NCI-H2029 treated with DMSO at 0.1 percent for 48 hours (cell line): ENCODE data around the gene MED27.

Source experiments
- DNase-seq: peaks from one replicate; lab custom pipeline; 2025; lab: John Stamatoyannopoulos, UW

Gene MED27

DNA sequence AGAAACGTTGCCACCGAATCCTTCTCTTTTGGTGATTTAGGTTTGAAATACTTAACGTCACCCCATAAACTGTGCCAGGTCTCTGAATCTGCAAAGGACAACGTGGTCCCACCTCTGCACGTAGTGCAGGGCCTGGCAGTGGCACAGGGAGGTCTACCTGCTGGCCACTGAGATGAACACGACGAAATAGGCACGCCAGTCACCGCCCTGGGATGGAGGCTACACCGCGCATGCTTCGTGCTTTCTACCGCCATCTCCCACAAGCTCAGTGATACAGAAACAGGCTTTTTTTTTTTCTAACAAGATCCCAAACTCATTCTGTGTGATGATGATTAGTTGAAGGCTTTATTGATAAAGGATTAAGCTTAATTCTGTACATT, 199.8 kb downstream of the MED27 start:
- DNase-seq = no peak

DNA sequence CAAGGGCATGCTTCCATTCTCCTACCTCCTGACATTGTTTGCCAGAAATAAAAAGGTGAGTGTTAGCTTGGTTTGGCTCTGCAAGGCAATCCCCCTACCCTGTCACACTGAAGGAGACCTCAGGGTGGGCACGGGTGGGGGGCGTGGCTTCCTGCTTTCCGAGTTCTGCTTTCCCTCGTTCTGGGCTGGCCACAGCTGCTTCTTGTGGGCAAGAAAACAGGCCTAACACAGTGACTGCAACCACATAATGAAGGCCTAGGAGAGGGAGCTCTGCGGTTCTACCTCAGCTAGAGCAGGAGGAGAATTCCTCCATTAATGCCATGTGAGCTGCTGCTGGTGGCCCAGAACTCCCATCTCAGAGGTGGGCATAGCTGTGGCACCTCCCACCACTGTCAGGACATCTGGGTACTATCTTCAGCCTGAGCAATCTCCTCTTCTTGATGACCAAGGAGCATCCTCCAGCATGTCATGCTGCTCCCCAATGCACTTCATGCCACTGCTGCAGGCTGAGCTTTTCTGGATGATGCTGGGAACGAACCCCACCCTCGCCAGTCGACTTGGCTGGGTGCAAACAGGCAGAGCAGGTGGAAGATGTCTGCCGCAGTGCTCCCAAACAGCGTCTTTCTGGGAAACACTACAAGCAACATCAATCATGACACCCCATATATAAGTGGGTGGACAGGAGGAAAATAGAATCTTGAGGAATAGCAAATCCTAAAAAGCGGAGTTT, 200.3 kb downstream of the MED27 start:
- DNase-seq = no peak

DNA sequence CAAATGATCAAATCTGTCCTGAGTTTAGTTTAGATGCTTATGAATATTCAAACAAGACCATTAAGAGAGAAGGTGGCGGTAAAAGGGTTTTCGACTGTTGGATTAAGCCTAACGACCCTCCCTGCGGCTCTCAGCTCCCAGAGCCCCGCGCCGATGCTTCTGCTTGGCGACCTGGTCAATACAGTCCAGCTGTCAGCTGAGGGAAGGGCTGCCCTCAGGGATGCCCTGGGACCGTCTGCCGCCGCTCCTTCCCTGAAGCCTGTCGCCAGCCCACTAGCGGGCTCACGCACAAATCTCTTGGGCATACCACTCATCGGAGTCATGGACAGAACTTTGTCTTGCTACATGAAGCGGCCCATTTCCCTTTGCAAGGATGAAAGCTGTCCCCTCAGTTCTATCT, 203.2 kb downstream of the MED27 start:
- no peak for DNase-seq

DNA sequence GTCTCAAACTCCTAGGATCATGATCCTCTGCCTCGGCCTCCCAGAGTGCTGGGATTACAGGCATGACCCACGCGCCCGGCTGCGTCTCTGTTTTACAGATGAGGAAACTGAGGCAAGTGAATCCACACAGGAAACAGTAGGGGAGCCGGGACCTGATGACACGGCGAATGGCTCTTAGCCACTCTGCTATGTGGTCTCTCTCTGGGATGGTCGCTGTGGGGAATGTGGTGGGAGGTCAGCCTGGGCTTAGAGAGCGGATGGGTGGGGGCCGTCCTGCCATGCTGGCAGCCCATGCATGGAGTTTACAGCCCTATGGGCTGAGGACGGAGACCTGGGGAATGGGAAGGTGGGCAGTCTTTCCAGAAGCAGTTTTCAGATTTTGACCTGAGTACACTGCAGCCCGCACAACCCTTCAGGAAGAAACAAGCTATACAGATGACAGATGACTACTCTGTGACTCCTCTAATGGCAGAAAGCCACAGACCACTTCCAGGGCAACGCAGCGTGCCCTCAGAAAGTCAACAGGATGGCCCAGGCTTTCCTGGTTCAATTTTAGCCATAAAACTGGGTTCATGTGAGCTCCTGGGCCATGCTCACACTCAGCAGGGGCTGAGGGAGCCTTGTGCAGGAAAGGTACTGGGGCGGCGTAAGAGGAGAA, 203.7 kb downstream of the MED27 start:
- no peak for DNase-seq

DNA sequence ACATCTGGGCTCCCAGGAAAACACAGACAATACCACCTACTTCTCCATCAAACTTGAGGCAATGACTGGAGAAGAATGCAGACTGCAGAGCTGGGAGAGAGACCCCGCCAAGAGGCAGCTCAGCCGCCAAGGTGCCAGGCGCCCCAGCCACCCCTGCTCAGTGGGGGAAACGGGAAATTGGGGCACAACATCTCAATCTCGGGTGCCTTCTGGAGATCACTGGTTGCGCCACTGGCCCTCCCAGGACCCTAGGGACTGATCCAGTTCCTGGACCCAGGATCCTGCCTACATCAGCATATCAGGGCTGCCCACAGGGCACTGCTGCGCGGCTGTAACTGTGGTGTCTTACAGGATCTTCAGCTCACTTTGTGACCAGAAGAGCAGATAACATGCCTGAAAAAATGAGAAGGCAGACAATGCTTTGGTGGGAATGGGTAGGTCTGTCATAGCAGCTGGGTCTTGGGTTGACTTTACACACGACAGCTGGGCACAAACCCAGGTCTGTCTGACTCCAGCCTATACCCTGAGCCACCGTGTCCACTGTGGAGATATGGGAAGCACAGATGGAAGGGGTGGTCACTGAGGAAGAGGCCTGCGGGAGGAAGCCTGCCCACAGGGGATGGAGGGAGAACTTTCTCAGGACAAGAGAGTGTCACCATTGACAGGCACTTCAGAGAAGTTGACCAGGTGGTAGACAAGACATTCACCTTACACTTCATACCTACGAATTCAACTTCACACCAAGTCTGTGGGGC, 204.6 kb downstream of the MED27 start:
- DNase-seq = no peak

DNA sequence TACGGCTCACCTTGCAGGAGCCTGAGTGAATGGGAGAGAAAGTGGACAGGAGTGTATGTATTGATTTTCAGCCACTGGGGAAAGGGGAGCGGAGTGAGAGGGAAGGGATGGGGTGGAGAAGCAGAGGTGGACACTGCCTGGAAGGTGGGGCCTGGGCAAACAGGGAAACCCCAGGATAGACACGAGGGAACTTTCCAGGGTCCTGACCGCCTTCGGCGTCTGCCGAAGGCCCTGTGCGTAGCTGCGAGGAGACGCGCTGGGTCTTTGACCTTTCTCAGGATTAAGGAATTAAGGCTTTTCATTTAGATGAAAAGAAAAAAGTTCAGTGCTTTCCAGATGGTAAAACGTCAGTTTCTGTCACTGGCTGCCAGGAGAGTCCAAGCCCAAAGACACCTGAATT, 205.2 kb downstream of the MED27 start:
- no peak for DNase-seq

DNA sequence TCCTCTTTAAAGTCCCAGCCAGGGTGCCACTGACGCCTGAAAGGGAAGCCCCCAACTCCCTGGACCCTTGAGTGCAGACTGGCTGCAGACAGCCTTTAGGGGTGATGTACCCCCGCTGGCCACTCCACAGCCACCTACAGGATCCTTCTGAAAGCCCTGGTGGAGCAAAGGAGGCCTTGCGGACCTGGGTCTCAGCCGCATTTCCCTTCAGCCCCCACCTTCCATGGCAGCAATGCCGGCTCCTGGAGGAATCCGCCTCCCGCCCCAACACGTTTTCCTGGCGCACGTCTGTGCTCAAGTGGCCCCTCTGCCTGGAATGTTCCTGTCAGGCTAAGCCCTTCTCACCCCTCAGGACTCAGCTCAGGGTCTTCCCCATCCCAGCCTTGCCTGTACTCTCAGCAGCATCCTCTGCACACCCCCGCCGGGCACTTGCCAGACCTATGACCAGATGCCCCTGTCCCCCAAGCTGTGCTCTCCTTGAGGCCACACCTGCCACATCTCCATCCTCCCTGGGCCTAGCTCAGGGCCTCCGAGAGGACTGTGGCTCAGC, 205.7 kb downstream of the MED27 start:
- no peak for DNase-seq

DNA sequence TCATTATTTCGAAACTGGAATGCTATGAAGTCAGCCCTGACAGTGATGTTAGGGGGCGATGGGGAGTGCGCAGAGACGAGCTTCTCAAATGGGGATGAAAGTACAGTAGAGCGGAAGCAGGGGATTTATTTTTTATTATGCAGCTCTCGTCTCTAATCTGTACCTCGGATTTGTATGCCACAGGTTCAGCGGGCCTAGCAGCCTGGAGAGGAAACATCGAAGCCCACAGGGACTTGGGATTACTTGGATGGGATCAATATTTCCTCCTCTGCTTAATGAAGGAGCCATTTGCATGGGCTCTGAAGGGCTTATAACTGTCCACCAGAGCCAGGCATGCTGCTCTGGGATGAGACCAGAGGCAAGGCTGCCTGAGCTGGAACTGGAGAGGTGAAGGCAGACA, 206.3 kb downstream of the MED27 start:
- DNase-seq = no peak

DNA sequence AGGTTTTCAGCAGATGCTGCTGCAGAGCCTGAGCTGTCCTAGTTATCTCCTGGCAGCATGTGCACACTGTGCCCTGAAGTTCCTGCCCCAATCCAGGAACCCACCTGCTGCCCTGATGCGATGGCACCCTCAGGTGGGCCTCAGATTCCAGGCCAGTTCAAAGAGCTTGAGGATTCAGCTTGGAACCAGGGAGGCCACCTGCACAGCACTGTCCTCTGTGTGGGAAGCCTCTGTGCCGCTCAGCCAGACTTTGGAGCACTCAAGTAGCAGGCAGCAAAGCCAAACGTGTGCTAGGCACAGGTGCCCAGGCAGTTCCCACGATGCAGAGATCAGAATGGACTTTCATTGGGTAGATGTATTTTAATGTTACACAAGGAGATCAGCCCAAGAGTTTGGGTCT, 207.0 kb downstream of the MED27 start:
- DNase-seq = no peak

DNA sequence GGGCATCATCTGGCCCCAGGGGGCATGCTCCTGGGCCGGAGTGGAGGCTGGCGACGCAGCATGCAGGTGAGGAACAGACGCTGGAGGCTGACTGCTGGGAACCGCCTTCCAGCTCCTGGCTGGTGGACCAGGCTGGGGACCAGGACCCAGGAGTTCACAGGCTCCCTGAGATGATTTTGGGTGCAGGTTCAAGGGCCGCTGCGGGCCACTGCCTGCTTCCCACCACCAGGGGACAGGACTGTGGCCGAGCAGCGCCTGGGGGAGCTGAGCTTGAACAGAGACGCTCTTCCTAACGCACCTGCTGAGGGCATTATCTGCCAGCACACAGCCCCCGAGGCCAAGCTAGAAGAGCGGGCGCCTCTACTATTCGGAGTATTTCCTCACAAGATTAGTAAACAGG, 207.7 kb downstream of the MED27 start:
- no peak for DNase-seq

DNA sequence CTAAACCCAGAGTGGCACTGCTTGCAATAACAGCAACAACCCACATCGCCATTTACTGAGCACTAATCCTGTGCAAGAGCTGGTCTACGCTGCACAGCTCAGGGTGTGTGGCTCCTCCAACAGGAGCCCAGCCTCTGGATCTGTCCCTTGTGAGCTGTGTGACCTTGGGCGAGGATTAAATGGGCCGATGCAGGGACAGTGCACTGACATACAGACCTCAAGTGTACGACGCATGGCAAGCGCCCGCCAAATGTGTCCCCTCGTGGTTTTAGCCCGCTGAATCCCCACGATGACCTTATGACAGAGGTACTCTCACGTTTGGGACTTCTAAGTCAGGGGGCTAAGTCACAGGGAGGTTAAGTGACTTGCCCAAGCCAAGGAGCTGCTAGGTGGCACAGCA, 209.5 kb downstream of the MED27 start:
- DNase-seq = no peak

DNA sequence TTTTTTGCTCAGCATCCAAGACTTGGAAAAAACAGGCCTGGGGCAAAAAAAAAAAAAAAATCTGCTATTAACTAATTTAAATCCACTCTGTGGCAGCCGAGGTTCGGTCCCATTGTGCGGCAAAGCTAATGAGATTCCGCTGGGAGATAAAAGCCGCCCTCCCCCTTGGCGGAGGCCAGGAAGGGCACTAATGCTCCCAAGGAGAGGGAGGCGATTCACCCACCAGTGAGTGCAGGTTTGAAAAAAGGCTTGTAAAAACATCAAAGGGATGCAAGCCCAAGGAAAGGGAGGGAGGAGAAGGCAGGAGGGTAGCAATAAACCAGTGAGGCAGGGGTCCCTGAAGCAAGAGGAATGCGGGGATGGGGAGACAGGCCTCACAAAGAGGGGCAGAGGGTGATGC, 210.3 kb downstream of the MED27 start:
- DNase-seq = no peak

DNA sequence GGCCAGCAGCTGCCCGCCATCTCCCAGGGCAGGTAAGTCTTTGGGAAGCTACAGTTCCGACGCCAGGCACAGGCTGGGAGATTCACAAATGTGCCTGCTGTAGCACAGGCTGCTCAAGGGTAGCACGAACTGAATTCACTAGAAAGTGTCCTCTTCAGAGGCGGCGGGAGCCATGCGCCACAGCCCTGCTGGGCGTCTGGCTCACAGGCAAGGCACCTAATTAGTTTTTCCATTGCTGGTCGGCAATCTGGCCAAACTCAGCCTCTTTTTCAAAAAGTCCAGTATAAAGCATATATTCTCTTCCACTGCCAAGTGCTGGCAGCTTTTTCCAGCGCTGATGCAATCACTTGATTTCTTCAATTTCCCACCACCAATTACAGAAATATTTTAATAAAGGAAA, 210.9 kb downstream of the MED27 start:
- DNase-seq = no peak

DNA sequence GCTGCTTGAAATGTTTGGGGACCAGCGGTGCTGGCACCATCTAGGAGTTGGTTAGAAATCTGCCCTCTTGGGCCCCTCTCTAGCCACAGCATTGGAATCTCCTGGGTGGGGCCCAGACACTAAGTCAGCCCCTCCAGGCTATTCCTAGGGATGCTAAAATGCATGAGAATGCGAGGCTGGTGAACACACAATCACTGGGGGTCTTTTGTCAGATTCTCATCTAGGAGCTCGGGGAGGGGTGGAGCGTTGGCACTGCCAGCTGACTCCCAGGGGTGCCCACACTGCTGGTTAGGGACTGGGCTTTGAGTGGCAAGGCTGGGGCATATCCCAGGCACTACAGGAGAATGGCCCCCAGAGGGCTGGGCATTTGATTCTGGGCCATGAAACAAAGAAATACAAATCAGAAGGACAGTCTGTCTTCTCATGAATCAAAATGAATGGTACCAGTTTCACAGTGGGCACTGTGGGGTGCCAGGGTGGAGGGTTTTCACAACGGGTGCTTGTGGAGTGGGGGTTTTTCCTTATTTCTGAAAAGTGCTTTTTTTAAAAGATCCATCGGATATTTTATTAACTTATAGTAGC, 212.0 kb downstream of the MED27 start:
- no peak for DNase-seq

DNA sequence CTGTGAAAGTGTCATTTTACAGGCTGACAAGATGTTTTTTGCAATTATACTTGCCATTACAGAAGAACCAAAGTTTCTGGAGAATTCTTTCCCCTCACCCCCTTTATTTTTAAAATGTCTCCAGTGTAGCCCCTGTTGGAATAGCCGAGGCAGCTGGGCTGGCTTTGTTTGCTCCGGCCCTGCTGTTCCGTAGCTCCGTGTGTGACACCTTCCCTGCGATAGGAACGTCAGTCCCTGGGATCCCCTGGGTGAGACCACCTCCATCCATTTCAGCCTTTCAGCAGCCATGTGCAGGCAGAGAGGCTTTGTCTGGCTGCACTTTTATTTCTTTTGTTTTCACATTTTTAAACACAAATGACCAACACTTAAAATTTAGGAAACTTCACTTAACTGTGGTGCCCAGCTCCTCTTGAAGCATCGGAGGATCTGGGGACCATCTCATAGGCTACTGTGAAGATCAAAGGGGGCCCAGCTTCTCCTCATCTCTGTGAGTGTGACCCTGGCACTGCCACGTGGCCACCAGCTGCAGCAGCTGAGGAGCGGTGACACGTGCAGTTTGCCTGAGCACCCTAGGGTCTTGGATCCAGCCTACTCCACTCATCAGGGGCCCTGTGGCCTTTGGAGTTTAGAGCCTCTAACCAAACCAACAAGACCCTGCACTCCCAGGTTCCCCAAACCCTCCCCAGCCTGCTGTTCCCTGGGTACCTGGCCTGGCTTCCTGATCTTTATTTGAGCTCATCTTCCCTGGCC, 214.0 kb downstream of the MED27 start:
- DNase-seq = no peak

DNA sequence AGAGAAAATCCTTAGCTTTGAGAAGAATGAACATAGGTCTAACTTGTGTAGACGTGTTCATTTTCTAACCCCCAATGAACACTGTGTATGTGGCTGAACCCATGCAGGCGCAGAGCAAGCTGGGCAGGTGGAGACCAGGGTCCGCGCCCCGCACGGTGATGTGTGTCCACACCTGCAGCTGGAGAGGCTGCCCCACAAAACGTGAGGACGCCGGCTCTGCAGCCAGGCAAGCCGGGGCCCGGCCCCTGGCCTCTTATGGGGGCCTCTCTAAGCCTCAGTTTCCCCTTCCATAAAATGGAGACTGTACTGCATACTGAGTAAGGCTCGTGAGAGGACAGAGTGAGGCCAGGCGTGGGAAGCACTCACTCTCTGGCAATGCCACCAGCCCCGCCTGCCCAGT, 215.1 kb downstream of the MED27 start:
- no peak for DNase-seq

DNA sequence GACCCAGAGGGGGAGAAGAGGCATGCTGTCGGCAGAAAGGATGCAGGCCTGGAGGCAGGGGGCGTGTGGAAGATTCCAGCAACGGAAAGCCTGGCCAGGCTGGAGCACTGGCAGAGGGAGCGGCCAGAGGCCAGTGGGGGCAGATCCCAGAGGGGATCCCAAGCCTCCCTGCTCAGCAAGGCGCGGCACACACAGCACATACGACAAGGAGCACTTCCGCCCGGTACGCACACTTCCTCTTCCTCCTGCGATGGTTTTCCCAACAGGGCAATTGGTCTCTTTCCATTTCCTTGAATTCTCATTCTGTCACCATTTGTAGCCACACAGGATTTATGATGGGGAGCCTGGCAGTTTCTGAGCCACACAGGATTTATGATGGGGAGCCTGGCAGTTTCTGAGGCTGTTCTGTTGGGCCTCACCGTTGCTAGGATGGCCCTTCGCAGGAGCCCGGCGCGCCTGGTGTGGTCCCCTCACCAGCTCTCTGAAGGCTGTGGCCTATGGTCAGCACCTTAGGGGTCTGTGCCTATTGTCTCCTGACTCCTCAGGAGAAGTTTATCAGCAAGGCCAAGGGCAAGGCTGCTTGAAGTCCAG, 216.3 kb downstream of the MED27 start:
- DNase-seq = no peak

DNA sequence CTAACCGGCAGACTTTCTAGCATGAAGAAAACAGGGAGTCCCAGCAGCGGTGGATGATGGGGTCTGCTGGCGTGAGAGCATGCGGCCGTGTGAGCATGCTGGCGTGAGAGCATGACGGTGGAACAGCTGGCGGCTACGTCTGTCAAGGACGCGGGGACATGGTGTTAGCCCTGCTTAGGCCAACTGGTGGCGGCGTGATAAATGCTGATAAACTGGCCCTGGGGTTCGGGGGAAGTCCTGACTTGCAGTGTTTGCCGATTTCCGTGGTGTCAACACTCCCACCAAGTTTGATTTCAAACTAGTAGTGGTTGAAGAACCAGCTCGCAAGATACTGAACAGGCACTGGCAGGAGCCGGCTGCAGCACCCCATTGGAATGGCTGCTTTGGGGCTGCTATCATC, 217.4 kb downstream of the MED27 start:
- DNase-seq = no peak

DNA sequence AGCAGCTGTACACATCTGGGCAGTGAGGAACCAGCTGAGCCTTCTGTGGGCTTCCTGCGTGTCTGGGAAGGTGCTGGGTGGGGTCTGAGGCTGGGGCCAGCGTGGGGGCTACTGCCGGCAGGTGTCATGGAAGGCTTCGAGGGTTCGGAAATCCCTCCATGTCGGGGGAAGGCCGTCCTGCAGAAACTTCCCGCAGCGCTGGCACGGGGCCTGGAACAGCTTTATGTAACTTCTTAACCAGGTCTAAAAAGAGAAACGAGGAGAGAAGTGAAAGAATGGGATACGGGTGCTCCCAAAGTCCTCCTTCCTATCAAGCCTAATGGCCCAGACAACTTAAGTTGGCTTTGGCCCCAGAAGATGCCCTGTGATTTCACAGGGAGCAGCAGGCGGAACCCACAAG, 219.2 kb downstream of the MED27 start:
- DNase-seq = no peak

DNA sequence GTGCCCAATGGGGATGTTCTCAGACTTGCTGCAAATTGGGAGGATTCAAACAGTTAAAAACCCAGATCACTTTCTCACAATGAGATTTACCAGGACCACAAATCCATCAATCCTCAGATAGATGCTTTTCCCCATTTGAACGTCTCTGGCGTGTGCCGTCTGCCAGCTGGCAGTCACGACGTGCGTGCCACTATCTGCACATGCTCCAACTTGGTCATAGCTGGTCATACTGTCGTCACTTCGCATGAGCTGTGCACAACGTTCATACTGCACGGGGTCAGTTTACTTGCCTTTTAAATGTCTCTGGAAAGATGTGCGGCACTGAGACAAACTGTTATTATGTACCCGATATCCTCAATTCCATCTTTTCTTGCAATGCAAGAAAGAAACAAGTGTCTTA, 221.5 kb downstream of the MED27 start:
- DNase-seq = no peak

DNA sequence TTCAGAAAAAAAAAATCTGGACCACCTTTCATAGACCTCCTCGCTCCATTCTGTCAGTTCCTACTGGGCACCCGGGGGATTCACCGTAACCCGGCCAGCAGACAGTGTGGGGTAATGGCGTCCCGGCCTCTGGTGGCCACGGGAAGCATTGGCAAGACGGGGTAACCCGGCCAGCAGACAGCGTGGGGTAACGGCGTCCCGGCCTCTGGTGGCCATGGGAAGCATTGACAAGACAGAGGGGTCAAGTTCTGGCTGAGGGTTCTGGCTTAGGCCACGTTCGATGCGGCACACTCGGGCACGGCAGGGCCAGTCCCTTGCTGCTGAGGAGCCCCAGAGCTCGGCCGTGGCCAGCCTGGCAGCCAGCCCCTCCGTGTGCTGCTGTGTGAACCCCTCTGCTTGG, 223.6 kb downstream of the MED27 start:
- no peak for DNase-seq
